ENCODE results near the gene IQGAP2.

Gene IQGAP2

DNA sequence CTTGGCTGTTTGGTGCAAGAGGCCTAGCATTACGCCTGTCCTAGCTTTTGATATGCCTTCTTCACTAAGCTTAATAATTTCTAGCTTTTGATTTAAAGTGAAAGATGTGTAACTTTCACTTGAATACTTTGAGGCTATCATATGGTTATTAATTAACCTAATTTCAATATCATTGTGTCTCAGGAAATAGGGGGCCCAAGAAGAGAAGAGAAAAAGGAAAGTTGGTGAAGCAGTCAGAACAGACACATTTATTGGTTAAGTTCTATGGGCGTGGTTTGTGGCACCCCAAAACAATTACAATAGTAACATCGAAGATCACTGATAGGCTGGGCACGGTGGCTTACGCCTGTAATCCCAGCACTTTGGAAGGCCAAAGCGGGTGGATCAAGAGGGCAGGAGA is 261.0 kb downstream of the IQGAP2 start:
- no peak for TF ChIP-seq CEBPB (IDR thresholded peaks at IDR 0.05)

- TF ChIP-seq CREB1 (IDR thresholded peaks at IDR 0.05; ENCODE audit: low read depth) = no peak
- TF ChIP-seq, protein P1, sequence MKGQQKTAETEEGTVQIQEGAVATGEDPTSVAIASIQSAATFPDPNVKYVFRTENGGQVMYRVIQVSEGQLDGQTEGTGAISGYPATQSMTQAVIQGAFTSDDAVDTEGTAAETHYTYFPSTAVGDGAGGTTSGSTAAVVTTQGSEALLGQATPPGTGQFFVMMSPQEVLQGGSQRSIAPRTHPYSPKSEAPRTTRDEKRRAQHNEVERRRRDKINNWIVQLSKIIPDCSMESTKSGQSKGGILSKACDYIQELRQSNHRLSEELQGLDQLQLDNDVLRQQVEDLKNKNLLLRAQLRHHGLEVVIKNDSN (IDR thresholded peaks at IDR 0.05) = no peak
- TF ChIP-seq TAF1 (IDR thresholded peaks at IDR 0.05; ENCODE audit: low read depth) = no peak
- TF ChIP-seq YY1 (IDR thresholded peaks at IDR 0.05; ENCODE audit: low read depth) = no peak
Observed at GRCh38 chr5:76667495-76667894, 264.4 kb downstream of the IQGAP2 start.

- no peak for TF ChIP-seq ZBTB7A (IDR thresholded peaks at IDR 0.05; ENCODE audit: low read depth)
- no peak for TF ChIP-seq CEBPB (IDR thresholded peaks at IDR 0.05)
- no peak for TF ChIP-seq TAF1 (IDR thresholded peaks at IDR 0.05; ENCODE audit: low read depth)
- TF ChIP-seq YY1 (IDR thresholded peaks at IDR 0.05; ENCODE audit: low read depth) = no peak
- no peak for TF ChIP-seq EP300 (IDR thresholded peaks at IDR 0.05; ENCODE audit: borderline replicate concordance)
- no peak for TF ChIP-seq TEAD4 (IDR thresholded peaks at IDR 0.05)
- TF ChIP-seq, protein P1 (IDR thresholded peaks at IDR 0.05) = no peak
Observed at GRCh38 chr5:76669245-76669644, 266.2 kb downstream of the IQGAP2 start.

GRCh38 chr5:76670508-76670907 is 267.4 kb downstream of the IQGAP2 start:
- TF ChIP-seq TCF12 (IDR thresholded peaks at IDR 0.05; ENCODE audit: low read depth) (no peak), EP300 (IDR thresholded peaks at IDR 0.05; ENCODE audit: borderline replicate concordance) (no peak), NFIC (IDR thresholded peaks at IDR 0.05) (no peak), CEBPB (IDR thresholded peaks at IDR 0.05) (no peak), YY1 (IDR thresholded peaks at IDR 0.05; ENCODE audit: low read depth) (no peak)

DNA sequence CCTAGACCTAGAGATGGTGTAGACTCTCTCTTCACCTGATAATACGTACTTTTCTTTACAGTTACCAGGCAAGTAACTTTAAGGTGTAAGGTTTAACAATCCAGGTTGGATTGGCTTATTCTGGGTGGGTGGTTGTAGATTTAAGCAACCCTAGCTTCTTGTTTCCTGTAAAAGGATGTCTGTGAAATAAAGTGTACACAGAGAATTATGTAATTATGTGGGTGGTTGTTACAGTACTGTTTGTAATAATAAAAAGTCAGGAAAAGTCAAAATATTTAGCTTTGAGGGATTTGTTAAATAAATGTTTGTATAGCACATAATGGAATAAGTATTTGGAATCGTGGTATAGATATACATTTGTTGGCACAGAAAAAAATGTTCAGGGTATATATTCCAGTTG is 269.2 kb downstream of the IQGAP2 start:
- TF ChIP-seq EP300 (IDR thresholded peaks at IDR 0.05; ENCODE audit: borderline replicate concordance) = no peak
- TF ChIP-seq YY1 (IDR thresholded peaks at IDR 0.05; ENCODE audit: low read depth) = no peak
- no peak for TF ChIP-seq CEBPB (IDR thresholded peaks at IDR 0.05)
- TF ChIP-seq MAX (IDR thresholded peaks at IDR 0.05) = no peak
- no peak for TF ChIP-seq CREB1 (IDR thresholded peaks at IDR 0.05; ENCODE audit: low read depth)
- no peak for TF ChIP-seq TEAD4 (IDR thresholded peaks at IDR 0.05)
- no peak for TF ChIP-seq ZBTB7A (IDR thresholded peaks at IDR 0.05; ENCODE audit: low read depth)
- TF ChIP-seq TCF12 (IDR thresholded peaks at IDR 0.05; ENCODE audit: low read depth) = no peak
- no peak for TF ChIP-seq EGR1 (IDR thresholded peaks at IDR 0.05)
- TF ChIP-seq, protein P2, sequence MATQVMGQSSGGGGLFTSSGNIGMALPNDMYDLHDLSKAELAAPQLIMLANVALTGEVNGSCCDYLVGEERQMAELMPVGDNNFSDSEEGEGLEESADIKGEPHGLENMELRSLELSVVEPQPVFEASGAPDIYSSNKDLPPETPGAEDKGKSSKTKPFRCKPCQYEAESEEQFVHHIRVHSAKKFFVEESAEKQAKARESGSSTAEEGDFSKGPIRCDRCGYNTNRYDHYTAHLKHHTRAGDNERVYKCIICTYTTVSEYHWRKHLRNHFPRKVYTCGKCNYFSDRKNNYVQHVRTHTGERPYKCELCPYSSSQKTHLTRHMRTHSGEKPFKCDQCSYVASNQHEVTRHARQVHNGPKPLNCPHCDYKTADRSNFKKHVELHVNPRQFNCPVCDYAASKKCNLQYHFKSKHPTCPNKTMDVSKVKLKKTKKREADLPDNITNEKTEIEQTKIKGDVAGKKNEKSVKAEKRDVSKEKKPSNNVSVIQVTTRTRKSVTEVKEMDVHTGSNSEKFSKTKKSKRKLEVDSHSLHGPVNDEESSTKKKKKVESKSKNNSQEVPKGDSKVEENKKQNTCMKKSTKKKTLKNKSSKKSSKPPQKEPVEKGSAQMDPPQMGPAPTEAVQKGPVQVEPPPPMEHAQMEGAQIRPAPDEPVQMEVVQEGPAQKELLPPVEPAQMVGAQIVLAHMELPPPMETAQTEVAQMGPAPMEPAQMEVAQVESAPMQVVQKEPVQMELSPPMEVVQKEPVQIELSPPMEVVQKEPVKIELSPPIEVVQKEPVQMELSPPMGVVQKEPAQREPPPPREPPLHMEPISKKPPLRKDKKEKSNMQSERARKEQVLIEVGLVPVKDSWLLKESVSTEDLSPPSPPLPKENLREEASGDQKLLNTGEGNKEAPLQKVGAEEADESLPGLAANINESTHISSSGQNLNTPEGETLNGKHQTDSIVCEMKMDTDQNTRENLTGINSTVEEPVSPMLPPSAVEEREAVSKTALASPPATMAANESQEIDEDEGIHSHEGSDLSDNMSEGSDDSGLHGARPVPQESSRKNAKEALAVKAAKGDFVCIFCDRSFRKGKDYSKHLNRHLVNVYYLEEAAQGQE (IDR thresholded peaks at IDR 0.05; ENCODE audit: low read depth) = no peak
- TF ChIP-seq, protein P1 (IDR thresholded peaks at IDR 0.05) = no peak

- TF ChIP-seq TEAD4 (IDR thresholded peaks at IDR 0.05) = no peak
- TF ChIP-seq, protein P2 (IDR thresholded peaks at IDR 0.05; ENCODE audit: low read depth) = no peak
- no peak for TF ChIP-seq NFIC (IDR thresholded peaks at IDR 0.05)
Observed at GRCh38 chr5:76673125-76673524, 270.0 kb downstream of the IQGAP2 start.

DNA sequence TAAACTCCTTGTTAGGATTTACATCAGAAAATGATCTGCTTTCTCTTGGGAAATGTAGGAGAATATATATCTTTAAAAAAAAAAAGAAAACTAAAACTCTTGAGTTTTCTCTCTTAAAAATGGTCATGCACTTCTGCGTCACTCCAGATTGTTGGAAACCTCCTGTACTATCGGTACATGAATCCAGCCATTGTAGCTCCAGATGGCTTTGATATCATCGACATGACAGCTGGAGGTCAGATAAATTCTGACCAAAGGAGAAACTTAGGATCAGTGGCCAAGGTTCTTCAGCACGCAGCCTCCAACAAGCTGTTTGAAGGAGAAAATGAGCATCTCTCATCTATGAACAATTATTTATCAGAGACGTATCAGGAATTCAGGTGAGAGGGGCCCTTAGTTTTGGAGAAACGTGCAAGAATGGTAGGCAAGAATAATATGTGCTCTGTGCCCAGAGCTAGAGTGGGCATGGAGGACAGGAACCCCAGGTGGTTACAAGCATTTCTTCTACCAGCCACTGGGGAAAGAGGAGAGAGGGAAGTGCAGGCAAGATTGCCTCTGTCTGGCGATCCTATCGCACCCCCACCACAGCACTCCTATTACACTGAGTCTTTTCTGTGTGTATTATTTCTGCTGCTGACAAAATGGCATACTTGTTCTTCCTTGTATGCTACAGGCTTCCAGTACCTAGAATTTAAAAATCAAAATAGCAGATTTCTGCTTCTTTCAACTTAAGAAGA is 271.4 kb downstream of the IQGAP2 start:
- no peak for TF ChIP-seq CEBPB (IDR thresholded peaks at IDR 0.05)
- no peak for TF ChIP-seq TAF1 (IDR thresholded peaks at IDR 0.05; ENCODE audit: low read depth)
